Stromal cell of bone marrow (primary cell): ENCODE data around the gene CTDSP1.

ENCODE experiments used
- DNase-seq: peaks from one replicate; pipeline ENCODE4 v3.0.0-alpha.2; 2012; ENCODE audit warnings: low read depth

The CTDSP1 gene

GRCh38 chr2:218399391-218400166 is at the start of gene CTDSP1:
Gene CTDSP1, plus strand, starts transcription at chr2:218399868. Its CDS starts 223 bp downstream, at chr2:218400091.
- DNase-seq: peak; percentile 97

GRCh38 chr2:218354045-218354444 is 45.6 kb upstream of the CTDSP1 start:
- DNase-seq: no peak

- no peak for DNase-seq
Observed at GRCh38 chr2:218354850-218355443, 44.7 kb upstream of the CTDSP1 start.

GRCh38 chr2:218357236-218358177 is 42.2 kb upstream of the CTDSP1 start:
- DNase-seq: no peak

- DNase-seq: no peak
Observed at GRCh38 chr2:218360453-218360852, 39.2 kb upstream of the CTDSP1 start.

- DNase-seq: no peak
Observed at GRCh38 chr2:218362606-218363005, 37.1 kb upstream of the CTDSP1 start.

GRCh38 chr2:218363736-218364135 is 35.9 kb upstream of the CTDSP1 start:
- no peak for DNase-seq

- DNase-seq: no peak
Observed at GRCh38 chr2:218364196-218364595, 35.5 kb upstream of the CTDSP1 start.

- no peak for DNase-seq
Observed at GRCh38 chr2:218366621-218367414, 32.9 kb upstream of the CTDSP1 start.

GRCh38 chr2:218367415-218368149 is 32.1 kb upstream of the CTDSP1 start:
- DNase-seq: peak; percentile 15

GRCh38 chr2:218368150-218368528 is 31.5 kb upstream of the CTDSP1 start:
- no peak for DNase-seq

- no peak for DNase-seq
Observed at GRCh38 chr2:218368621-218369153, 31.0 kb upstream of the CTDSP1 start.

- no peak for DNase-seq
Observed at GRCh38 chr2:218369330-218369729, 30.3 kb upstream of the CTDSP1 start.

GRCh38 chr2:218370410-218371063 is 29.1 kb upstream of the CTDSP1 start:
- no peak for DNase-seq

- no peak for DNase-seq
Observed at GRCh38 chr2:218371983-218372350, 27.7 kb upstream of the CTDSP1 start.

- no peak for DNase-seq
Observed at GRCh38 chr2:218374795-218375194, 24.9 kb upstream of the CTDSP1 start.

- DNase-seq: no peak
Observed at GRCh38 chr2:218375212-218375611, 24.5 kb upstream of the CTDSP1 start.

GRCh38 chr2:218378053-218378452 is 21.6 kb upstream of the CTDSP1 start:
- DNase-seq: no peak

- DNase-seq: no peak
Observed at GRCh38 chr2:218381916-218382366, 17.7 kb upstream of the CTDSP1 start, which contains the start of gene SLC11A1. Gene SLC11A1, plus strand, starts transcription at chr2:218382273. Its CDS starts 96 bp downstream, at chr2:218382369.

GRCh38 chr2:218382785-218383184 is 16.9 kb upstream of the CTDSP1 start:
- no peak for DNase-seq
